Measurements from ENCODE around the gene HSPG2. TPM values are rescaled to one million over a fixed set of nuclear protein-coding genes. Genes with fewer than 3 reads are reported as not detected.

The HSPG2 gene
- total and polyA plus RNA-seq, 2 of the 13 experiments (the other 11 are each of a cell fraction or from before 2014, with no cell fraction given) = 9.1 to 13.1 TPM

DNA sequence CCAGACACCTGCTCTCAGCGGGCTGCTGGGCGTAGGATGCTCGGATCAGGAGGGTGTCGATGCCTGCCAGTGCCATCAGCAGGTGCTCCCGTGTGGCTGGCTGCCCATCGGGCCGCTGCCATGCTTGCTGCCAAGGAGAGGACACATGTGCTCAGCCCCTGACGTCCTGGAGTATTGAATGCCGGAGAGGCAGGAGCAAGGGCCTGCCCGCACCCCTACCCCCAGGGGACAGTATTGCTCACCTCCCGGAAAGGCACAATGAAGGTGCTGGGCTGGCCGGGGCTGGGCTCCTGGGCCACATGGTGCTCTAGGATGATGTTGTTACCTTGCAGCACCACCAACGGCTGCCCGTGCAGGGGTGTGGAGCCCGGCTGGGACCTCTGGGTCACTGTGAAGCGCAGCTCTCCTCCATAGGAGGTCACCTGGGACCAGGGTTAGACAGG, 61.5 kb downstream of the HSPG2 start (continued):
- TF ChIP-seq ZNF296 (CRISPR knock-in tag; conservative IDR thresholded peaks at IDR 0.05) = no peak
- no peak for TF ChIP-seq ZKSCAN1 (IDR thresholded peaks at IDR 0.05; ENCODE audit: low read length)
- TF ChIP-seq HDAC1 (CRISPR knock-in tag; IDR thresholded peaks at IDR 0.05) = no peak
- TF ChIP-seq PRMT3 (CRISPR knock-in tag; IDR thresholded peaks at IDR 0.05; ENCODE audit: borderline replicate concordance, low read depth) = no peak
- TF ChIP-seq, protein P1, sequence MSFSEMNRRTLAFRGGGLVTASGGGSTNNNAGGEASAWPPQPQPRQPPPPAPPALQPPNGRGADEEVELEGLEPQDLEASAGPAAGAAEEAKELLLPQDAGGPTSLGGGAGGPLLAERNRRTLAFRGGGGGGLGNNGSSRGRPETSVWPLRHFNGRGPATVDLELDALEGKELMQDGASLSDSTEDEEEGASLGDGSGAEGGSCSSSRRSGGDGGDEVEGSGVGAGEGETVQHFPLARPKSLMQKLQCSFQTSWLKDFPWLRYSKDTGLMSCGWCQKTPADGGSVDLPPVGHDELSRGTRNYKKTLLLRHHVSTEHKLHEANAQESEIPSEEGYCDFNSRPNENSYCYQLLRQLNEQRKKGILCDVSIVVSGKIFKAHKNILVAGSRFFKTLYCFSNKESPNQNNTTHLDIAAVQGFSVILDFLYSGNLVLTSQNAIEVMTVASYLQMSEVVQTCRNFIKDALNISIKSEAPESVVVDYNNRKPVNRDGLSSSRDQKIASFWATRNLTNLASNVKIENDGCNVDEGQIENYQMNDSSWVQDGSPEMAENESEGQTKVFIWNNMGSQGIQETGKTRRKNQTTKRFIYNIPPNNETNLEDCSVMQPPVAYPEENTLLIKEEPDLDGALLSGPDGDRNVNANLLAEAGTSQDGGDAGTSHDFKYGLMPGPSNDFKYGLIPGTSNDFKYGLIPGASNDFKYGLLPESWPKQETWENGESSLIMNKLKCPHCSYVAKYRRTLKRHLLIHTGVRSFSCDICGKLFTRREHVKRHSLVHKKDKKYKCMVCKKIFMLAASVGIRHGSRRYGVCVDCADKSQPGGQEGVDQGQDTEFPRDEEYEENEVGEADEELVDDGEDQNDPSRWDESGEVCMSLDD (CRISPR knock-in tag; IDR thresholded peaks at IDR 0.05; ENCODE audit: borderline replicate concordance) = no peak
- TF ChIP-seq NFE2L1 (CRISPR knock-in tag; IDR thresholded peaks at IDR 0.05; ENCODE audit: borderline replicate concordance) = no peak
- no peak for TF ChIP-seq TP53 (CRISPR knock-in tag; conservative IDR thresholded peaks at IDR 0.05)
- TF ChIP-seq ZNF766 (CRISPR knock-in tag; IDR thresholded peaks at IDR 0.05; ENCODE audit: borderline replicate concordance) = no peak

DNA sequence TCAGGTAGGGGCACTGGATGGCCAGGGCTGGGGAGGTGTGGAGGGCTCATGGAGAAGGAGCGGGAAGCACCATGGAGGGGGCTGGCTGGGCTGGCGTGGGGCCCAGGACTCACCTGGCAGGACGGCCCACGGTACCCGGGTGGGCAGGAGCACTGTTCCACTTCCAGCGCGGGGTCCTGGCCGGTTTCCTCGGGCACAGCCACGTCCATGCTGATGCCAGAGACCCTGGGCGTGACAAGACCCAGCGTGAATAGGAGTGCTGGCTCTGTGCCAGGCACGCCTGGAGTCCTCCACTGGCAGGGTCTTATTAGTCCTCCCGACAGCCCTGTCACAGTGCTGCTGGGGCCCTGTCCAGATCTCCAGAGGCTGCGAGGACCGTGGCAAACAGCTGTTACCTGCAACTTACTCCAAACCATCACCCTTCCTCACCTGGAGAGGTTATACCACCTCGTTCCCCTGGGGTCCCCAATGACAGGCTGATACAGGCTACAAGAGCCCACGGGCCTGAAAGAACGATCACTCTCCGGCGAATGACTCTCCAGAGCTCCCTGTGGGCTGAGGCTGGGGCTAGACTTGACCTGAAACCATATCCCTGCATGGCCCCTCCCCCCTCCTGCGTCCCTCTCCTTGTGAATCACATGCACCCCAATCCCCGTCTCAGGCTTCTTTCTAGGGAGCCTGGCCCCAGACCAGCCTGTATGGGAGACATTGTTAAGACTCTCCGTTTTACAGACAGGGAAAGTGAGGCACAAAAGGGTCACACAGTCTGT, 62.1 kb downstream of the HSPG2 start:
- ChIA-PET POLR2A (no interaction called here), CTCF (ENCODE audit: low intra/inter-chr PET ratio, low total read pairs) (no interaction called here)
- no peak overlapping the region for H3K9ac ChIP-seq (ENCODE audit: insufficient read depth, low read depth, low read length)
- no peak overlapping the region for H3K4me3 ChIP-seq (replicated peaks in 1 of 3; ENCODE audit: insufficient read depth in 1 of 3, low read depth in 2 of 3, low read length in 3 of 3)
- no peaks in the 10 kb centered on the region for H3K9me3 ChIP-seq (ENCODE audit: low read length)
- no peaks in the 10 kb centered on the region for H3K27me3 ChIP-seq (ENCODE audit: control insufficient read depth in 1 of 2, insufficient read depth in 2 of 2, low read length in 2 of 2)
- TF ChIP-seq, protein P2, sequence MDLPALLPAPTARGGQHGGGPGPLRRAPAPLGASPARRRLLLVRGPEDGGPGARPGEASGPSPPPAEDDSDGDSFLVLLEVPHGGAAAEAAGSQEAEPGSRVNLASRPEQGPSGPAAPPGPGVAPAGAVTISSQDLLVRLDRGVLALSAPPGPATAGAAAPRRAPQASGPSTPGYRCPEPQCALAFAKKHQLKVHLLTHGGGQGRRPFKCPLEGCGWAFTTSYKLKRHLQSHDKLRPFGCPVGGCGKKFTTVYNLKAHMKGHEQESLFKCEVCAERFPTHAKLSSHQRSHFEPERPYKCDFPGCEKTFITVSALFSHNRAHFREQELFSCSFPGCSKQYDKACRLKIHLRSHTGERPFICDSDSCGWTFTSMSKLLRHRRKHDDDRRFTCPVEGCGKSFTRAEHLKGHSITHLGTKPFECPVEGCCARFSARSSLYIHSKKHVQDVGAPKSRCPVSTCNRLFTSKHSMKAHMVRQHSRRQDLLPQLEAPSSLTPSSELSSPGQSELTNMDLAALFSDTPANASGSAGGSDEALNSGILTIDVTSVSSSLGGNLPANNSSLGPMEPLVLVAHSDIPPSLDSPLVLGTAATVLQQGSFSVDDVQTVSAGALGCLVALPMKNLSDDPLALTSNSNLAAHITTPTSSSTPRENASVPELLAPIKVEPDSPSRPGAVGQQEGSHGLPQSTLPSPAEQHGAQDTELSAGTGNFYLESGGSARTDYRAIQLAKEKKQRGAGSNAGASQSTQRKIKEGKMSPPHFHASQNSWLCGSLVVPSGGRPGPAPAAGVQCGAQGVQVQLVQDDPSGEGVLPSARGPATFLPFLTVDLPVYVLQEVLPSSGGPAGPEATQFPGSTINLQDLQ (CRISPR knock-in tag; IDR thresholded peaks at IDR 0.05) = no peak
- H4K20me1 ChIP-seq (ENCODE audit: insufficient read depth, low read length) = no peaks in the 10 kb centered on the region; the same call in 1 of the 2 replicates
- peaks cover 30 to 43% of the 10 kb centered on the region in 2 experiments for H3K36me3 ChIP-seq (replicated peaks in 1 of 2; ENCODE audit: control insufficient read depth in 1 of 2, insufficient read depth in 2 of 2, low read length in 2 of 2)
- FAIRE-seq (no peak), DNase-seq (ENCODE audit: low spot score) (no peak), ATAC-seq (no peak)
- H3K4me2 ChIP-seq (ENCODE audit: low read depth, low read length) = no peak overlapping the region
- peaks cover 2% of the 10 kb centered on the region; the same call in 1 of the 2 replicates for H3K4me1 ChIP-seq (ENCODE audit: insufficient read depth, low read length)
- H3K27ac ChIP-seq (ENCODE audit: extremely low read length, insufficient read depth, low read length) = no peak overlapping the region
- WGBS (ENCODE audit: low lambda C conversion rate) = 93% methylated on average over 17 of the region's 24 CpGs
- no peaks in the 10 kb centered on the region for H3K79me2 ChIP-seq (ENCODE audit: insufficient read depth, low read length)
- intact Hi-C loops (cut with micrococcal nuclease; ENCODE audit: unreplicated experiment) = no loop called here
- BruUV-seq (replicated peaks) = no TSS peak
- H2AFZ ChIP-seq (ENCODE audit: low read length) = no peak overlapping the region
- in situ Hi-C loops (cut with HindIII; ENCODE audit: extremely low pct_ligation_motif_present, low pct_unique_long_range_greater_than_20kb) = no loop called here
